ENCODE data around the gene DUSP18. TPM values are rescaled to one million over a fixed set of nuclear protein-coding genes. Genes with fewer than 3 reads are reported as not detected.

The DUSP18 gene
- total and polyA plus RNA-seq, 4 donors = 1.6 to 11.3 (median 6.5) TPM

DNA sequence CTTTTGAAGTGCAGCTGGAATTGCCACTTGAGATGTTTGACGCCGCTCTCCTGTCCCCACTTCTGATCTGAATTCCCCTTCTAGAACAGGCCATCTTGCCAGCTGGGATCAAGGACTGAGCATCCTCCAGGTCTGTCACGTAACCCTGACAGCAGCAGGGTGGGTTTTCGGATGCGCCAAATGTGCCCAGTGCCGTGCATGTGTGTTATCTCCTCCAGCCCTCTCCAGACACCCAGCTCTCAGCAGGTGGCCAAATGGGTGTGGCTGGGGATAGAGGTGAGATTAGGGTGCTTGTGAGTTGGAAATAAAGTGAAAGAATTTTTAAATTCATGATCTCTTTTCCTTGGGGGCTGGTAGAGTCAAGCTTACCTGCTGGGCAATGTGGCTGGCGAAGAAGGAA is 30.3 kb upstream of the DUSP18 start:
- H3K27ac ChIP-seq (ENCODE audit: low read depth in 1 of 2, low read length in 2 of 2) = no peak overlapping the region
- 97% methylated on average over 7 of the region's 7 CpGs for WGBS, 2 donors
- intact Hi-C loops (cut with DNase I) = no loop called here
- no peaks in the 10 kb centered on the region for H3K27me3 ChIP-seq (ENCODE audit: control insufficient read depth in 1 of 2, insufficient read depth in 2 of 2, low read length in 1 of 2)
- H3K4me1 ChIP-seq (ENCODE audit: control insufficient read depth in 1 of 2, insufficient read depth in 2 of 2, low read length in 2 of 2) = no peaks in the 10 kb centered on the region
- no peak overlapping the region for H3K4me3 ChIP-seq (ENCODE audit: low read length in 2 of 2)
- no peaks in the 10 kb centered on the region for H3K9me3 ChIP-seq (ENCODE audit: control insufficient read depth, low read length)
- ATAC-seq (ENCODE audit: low FRiP score) (no peak), DNase-seq (no peak)
- no peaks in the 10 kb centered on the region for H3K36me3 ChIP-seq (ENCODE audit: control insufficient read depth in 1 of 2, insufficient read depth in 2 of 2, low read length in 1 of 2)

DNA sequence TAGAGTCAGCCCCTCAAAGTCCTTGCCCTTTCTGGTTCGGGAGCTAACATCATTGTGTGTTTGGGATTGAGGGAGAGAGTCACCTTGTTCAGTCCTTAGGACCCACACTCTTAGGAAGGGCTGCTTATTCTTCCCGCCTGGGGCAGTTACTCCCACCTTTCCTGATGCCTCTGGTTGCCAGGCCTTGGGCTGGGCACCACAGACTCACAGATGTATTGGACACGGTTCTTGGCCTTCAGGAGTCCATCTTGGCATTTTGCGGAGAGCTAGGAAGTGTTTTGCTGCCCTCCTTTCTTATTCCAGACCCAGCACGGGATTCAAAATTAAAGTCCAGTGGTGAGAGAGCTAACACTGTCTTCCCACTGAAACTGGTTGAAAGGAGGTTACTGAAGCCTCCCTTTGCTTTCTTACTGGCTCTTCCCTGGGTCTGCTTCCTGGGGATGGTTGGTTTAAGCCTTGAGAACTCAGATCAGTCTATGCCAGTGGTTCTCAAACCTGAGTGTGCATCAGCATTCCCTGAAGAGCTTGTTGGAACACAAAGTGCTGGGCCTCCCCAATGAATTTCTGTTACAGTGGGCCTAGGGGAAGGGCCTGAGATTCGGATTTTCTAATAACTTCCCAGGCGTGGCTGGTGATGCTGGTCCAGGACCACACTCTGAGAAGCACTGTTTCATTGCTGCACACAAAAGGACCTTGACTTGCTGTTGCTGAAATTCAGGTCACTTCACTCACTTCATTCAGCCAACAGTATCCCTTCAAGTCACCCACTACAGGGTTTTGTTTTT is 28.4 kb upstream of the DUSP18 start:
- intact Hi-C loops (cut with DNase I) = loop anchor here in 1 of 2 donors (2.0 kb wide), 1 partner anchor 61 kb away; the partner anchor contains the start of gene SLC35E4
- Histone ChIP-seq H3K9me3 (ENCODE audit: control insufficient read depth, low read length) (no peaks in the 10 kb centered on the region), H3K4me3 (ENCODE audit: low read length in 2 of 2) (no peak overlapping the region), H3K27me3 (ENCODE audit: control insufficient read depth in 1 of 2, insufficient read depth in 2 of 2, low read length in 1 of 2) (no peaks in the 10 kb centered on the region), H3K27ac (ENCODE audit: low read depth in 1 of 2, low read length in 2 of 2) (no peak overlapping the region), H3K4me1 (ENCODE audit: control insufficient read depth in 1 of 2, insufficient read depth in 2 of 2, low read length in 2 of 2) (no peaks in the 10 kb centered on the region), H3K36me3 (ENCODE audit: control insufficient read depth in 1 of 2, insufficient read depth in 2 of 2, low read length in 1 of 2) (no peaks in the 10 kb centered on the region)
- 90 to 92% methylated on average over 7 of the region's 7 CpGs for WGBS, 2 donors
- no peak for DNase-seq
- ATAC-seq (ENCODE audit: low FRiP score) = no peak

DNA sequence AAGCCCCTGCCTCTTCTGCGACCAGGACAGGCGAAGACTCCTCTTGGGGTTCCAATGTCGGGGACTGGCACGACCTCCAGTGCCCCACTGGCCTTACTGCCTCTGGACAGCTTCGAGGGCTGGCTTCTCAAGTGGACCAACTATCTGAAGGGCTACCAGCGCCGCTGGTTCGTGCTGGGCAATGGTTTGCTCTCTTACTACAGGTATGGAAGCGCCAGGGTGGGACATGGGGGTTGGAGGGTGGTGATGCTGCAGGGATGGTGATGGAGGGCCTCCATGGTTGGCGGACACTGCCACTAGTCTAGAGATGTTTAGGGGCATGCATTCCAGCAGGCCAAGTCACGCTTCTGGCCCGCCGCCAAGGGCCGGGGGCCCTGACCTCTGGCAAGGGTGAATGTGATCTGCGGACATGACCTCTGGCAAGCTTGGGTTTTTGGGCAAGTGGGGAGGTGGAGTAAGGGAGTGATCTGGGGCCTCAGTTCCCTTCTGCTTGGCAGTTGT is 27.7 kb upstream of the DUSP18 start:
- intact Hi-C loops (cut with DNase I) = loop anchor here in 1 of 2 donors (2.0 kb wide), 1 partner anchor 61 kb away; the partner anchor contains the start of gene SLC35E4
- peak; percentile 38 for ATAC-seq (ENCODE audit: low FRiP score)
- no peak for DNase-seq
- no peaks in the 10 kb centered on the region for H3K36me3 ChIP-seq (ENCODE audit: control insufficient read depth in 1 of 2, insufficient read depth in 2 of 2, low read length in 1 of 2)
- H3K9me3 ChIP-seq (ENCODE audit: control insufficient read depth, low read length) = no peaks in the 10 kb centered on the region
- WGBS, 2 donors = 71 to 72% methylated on average over 15 of the region's 15 CpGs
- H3K4me1 ChIP-seq (ENCODE audit: control insufficient read depth in 1 of 2, insufficient read depth in 2 of 2, low read length in 2 of 2) = no peaks in the 10 kb centered on the region
- H3K4me3 ChIP-seq (ENCODE audit: low read length in 2 of 2) = peak overlapping the region in 1 of 2 donors; percentile 46
- H3K27ac ChIP-seq (ENCODE audit: low read depth in 1 of 2, low read length in 2 of 2) = no peak overlapping the region
- H3K27me3 ChIP-seq (ENCODE audit: control insufficient read depth in 1 of 2, insufficient read depth in 2 of 2, low read length in 1 of 2) = no peaks in the 10 kb centered on the region

DNA sequence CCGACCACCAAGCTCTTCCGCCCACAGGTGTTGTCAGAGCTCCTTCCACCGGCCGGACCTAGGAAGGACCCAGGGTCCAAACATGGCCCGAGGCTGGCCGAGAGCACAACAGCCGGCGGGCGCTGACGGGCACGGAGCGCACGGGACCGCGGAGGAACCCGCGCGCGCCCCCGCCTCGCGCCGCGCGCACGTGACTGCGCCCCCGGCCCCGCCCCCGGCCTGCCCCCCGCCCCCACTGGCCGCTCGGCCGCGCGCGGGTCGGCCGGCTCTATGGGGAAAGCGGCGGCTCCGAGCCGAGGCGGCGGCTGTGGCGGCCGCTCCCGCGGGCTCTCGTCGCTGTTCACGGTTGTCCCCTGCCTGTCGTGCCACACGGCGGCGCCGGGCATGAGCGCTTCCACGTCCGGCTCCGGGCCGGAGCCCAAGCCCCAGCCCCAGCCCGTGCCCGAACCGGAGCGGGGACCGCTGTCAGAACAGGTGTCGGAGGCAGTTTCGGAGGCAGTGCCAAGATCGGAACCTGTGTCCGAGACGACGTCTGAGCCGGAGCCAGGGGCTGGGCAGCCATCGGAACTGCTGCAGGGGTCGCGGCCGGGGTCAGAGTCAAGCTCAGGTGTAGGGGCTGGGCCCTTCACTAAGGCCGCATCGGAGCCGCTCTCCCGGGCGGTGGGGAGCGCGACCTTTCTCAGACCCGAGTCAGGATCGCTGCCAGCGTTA is 27.1 kb upstream of the DUSP18 start, which contains the start of gene OSBP2:
OSBP2 (plus strand) TSS at position 235 of the 711 bp plus-strand sequence; CDS start at position 271, 36 bp downstream.
- intact Hi-C loops (cut with DNase I) = loop anchor here in 1 of 2 donors (2.0 kb wide), 1 partner anchor 60 kb away; the partner anchor contains the start of gene SLC35E4
- no peak within 1 kb of the TSS for H3K27ac ChIP-seq (ENCODE audit: low read depth in 1 of 2, low read length in 2 of 2)

DNA sequence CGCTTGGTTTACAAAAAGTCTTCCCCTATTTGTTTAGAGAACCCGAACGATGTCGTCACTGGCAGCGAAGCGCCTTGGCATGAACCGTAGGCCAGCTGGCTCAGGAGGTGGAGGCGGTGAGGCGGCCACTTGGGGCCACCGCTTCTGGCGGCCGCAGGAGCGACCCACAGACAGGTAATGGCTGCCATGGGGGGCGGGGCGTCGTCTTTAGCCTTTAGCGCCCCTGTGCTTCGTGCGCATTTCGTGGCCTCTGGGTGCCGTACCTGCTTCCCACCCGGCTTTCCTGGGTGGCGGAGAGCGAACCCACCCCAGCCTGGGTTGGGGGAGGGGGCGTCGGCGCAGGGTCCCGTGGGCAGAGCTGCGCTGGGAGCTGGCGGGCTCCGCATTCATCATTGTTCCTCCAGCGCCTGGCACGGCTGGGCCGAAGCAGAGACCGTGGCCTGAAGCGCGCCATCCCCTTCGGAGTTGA is 26.5 kb upstream of the DUSP18 start:
- ATAC-seq (ENCODE audit: low FRiP score) = peak; percentile 49

More for the DNA sequence above, 27.1 kb upstream of the DUSP18 start, which contains the start of gene OSBP2:
- no peaks in the 10 kb centered on the region for H3K36me3 ChIP-seq (ENCODE audit: control insufficient read depth in 1 of 2, insufficient read depth in 2 of 2, low read length in 1 of 2)
- DNase-seq (peak; percentile 55 to 82), ATAC-seq (ENCODE audit: low FRiP score) (peak; percentile 49)
- H3K27me3 ChIP-seq (ENCODE audit: control insufficient read depth in 1 of 2, insufficient read depth in 2 of 2, low read length in 1 of 2) = no peaks in the 10 kb centered on the region
- peak within 1 kb of the TSS in 1 of 2 donors; percentile 46 for H3K4me3 ChIP-seq (ENCODE audit: low read length in 2 of 2)
- no peaks in the 10 kb centered on the region for H3K9me3 ChIP-seq (ENCODE audit: control insufficient read depth, low read length)
- WGBS, 2 donors = 2 to 3% methylated on average over 65 to 88 of the region's 88 CpGs
- H3K4me1 ChIP-seq (ENCODE audit: control insufficient read depth in 1 of 2, insufficient read depth in 2 of 2, low read length in 2 of 2) = no peaks in the 10 kb centered on the region

DNA sequence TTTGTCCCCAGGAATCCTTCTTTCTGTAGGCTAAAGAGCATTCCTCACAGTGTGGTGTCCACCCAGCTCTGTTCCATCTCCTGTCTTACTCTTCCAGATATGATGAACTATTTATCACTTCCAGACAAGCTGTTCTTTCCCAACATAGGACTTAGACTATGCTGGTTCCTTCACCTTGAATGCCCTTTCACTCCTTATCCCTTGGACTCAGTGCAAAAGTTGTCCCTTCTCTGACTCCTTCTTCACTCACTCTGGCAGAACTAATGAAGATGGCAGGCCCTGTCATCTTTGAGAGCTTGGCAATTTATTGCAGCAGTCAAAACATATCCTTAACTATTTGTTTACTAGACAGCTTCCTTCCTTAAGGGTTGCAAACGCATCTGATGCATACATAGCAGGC is 23.5 kb upstream of the DUSP18 start:
- Histone ChIP-seq H3K4me1 (ENCODE audit: control insufficient read depth in 1 of 2, insufficient read depth in 2 of 2, low read length in 2 of 2) (no peaks in the 10 kb centered on the region), H3K27me3 (ENCODE audit: control insufficient read depth in 1 of 2, insufficient read depth in 2 of 2, low read length in 1 of 2) (no peaks in the 10 kb centered on the region), H3K9me3 (ENCODE audit: control insufficient read depth, low read length) (no peaks in the 10 kb centered on the region), H3K27ac (ENCODE audit: low read depth in 1 of 2, low read length in 2 of 2) (no peak overlapping the region), H3K36me3 (ENCODE audit: control insufficient read depth in 1 of 2, insufficient read depth in 2 of 2, low read length in 1 of 2) (no peaks in the 10 kb centered on the region), H3K4me3 (ENCODE audit: low read length in 2 of 2) (no peak overlapping the region)
- no peak for DNase-seq
- WGBS, 2 donors = 92 to 93% methylated on average over 1 of the region's 1 CpG
- intact Hi-C loops (cut with DNase I) = no loop called here
- ATAC-seq (ENCODE audit: low FRiP score) = no peak

More for the DNA sequence above, 26.5 kb upstream of the DUSP18 start:
- H3K36me3 ChIP-seq (ENCODE audit: control insufficient read depth in 1 of 2, insufficient read depth in 2 of 2, low read length in 1 of 2) = no peaks in the 10 kb centered on the region
- peak overlapping the region in 1 of 2 donors; percentile 42 for H3K4me3 ChIP-seq (ENCODE audit: low read length in 2 of 2)
- no peak overlapping the region for H3K27ac ChIP-seq (ENCODE audit: low read depth in 1 of 2, low read length in 2 of 2)
- H3K9me3 ChIP-seq (ENCODE audit: control insufficient read depth, low read length) = no peaks in the 10 kb centered on the region
- intact Hi-C loops (cut with DNase I) = loop anchor here in 1 of 2 donors (2.0 kb wide), 1 partner anchor 59 kb away; the partner anchor contains the start of gene SLC35E4
- WGBS, 2 donors = 0 to 1% methylated on average over 34 to 38 of the region's 38 CpGs
- DNase-seq = peak; percentile 65 to 81
- no peaks in the 10 kb centered on the region for H3K27me3 ChIP-seq (ENCODE audit: control insufficient read depth in 1 of 2, insufficient read depth in 2 of 2, low read length in 1 of 2)
- H3K4me1 ChIP-seq (ENCODE audit: control insufficient read depth in 1 of 2, insufficient read depth in 2 of 2, low read length in 2 of 2) = no peaks in the 10 kb centered on the region

DNA sequence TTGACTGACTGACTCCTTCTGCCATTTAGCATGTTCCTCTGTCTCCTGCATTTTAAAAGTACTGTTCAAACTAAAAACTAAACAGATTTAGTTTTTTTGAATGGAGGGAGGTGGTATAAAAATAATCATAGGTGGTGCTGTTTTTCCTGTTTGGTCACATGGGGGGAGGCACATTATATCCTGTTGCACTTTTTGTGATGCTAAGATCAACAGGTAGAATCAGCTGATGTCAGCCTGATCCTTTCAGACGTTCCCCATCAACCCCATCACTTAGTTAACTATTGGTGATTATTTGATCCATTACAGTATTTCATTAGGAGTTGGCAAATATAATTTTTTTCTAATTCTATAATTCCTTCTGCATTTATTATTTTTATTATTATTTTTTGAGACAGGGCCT is 21.9 kb upstream of the DUSP18 start:
- intact Hi-C loops (cut with DNase I) = no loop called here
- 50 to 78% methylated on average over 1 of the region's 1 CpG for WGBS, 2 donors

DNA sequence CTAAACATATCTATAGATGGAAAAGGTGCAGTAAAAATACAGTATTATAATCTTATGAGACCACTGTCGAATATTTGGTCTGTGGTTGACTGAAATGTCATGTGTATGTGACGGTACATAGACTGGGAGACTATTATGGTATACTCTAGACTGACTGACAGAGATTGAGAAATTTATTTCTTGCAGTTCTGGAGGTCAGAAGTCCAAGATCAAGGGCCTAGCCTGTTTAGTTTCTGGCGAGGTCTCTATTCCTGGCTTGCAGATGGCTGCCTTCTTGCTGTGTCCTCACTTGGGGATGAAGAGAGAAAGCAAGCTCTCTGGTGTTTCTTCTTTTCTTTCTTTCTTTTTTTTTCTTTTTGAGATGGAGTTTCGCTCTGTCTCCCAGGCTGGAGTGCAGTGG is 19.7 kb upstream of the DUSP18 start:
- Histone ChIP-seq H3K9me3 (ENCODE audit: control insufficient read depth, low read length) (no peaks in the 10 kb centered on the region), H3K27me3 (ENCODE audit: control insufficient read depth in 1 of 2, insufficient read depth in 2 of 2, low read length in 1 of 2) (no peaks in the 10 kb centered on the region), H3K4me3 (ENCODE audit: low read length in 2 of 2) (no peak overlapping the region), H3K4me1 (ENCODE audit: control insufficient read depth in 1 of 2, insufficient read depth in 2 of 2, low read length in 2 of 2) (no peaks in the 10 kb centered on the region), H3K27ac (ENCODE audit: low read depth in 1 of 2, low read length in 2 of 2) (no peak overlapping the region), H3K36me3 (ENCODE audit: control insufficient read depth in 1 of 2, insufficient read depth in 2 of 2, low read length in 1 of 2) (no peaks in the 10 kb centered on the region)
- WGBS, 2 donors = 92 to 93% methylated on average over 4 of the region's 4 CpGs
- DNase-seq = no peak
- ATAC-seq (ENCODE audit: low FRiP score) = no peak
- intact Hi-C loops (cut with DNase I) = no loop called here

More for the DNA sequence above, 21.9 kb upstream of the DUSP18 start:
- Histone ChIP-seq H3K27ac (ENCODE audit: low read depth in 1 of 2, low read length in 2 of 2) (no peak overlapping the region), H3K9me3 (ENCODE audit: control insufficient read depth, low read length) (no peaks in the 10 kb centered on the region), H3K36me3 (ENCODE audit: control insufficient read depth in 1 of 2, insufficient read depth in 2 of 2, low read length in 1 of 2) (no peaks in the 10 kb centered on the region), H3K4me1 (ENCODE audit: control insufficient read depth in 1 of 2, insufficient read depth in 2 of 2, low read length in 2 of 2) (no peaks in the 10 kb centered on the region), H3K27me3 (ENCODE audit: control insufficient read depth in 1 of 2, insufficient read depth in 2 of 2, low read length in 1 of 2) (no peaks in the 10 kb centered on the region), H3K4me3 (ENCODE audit: low read length in 2 of 2) (no peak overlapping the region)
- no peak for DNase-seq
- ATAC-seq (ENCODE audit: low FRiP score) = no peak
